HEK293 (cell line): ENCODE measurements around the gene SETD3.

Experiments
- CTCF ChIA-PET: fragments of 350-600 bp; formaldehyde crosslinking; extraction: SDS; loops from one replicate; lab custom pipeline; 2021; ENCODE audit warnings: antibody characterized with exemption; lab: Yijun Ruan, JAX
- POLR2A ChIA-PET: fragments of 300-600 bp; formaldehyde crosslinking; extraction: SDS; loops from one replicate; lab custom pipeline; 2020; ENCODE audit warnings: antibody characterized with exemption, inconsistent platforms; lab: Yijun Ruan, JAX
- H3K27ac ChIP-seq: fragments of 200-500 bp; sonication (Bioruptor generic); 2 replicates; pipeline ENCODE4 v1.5.1; 2014; ENCODE audit warnings: low read depth, low read length, control low read depth, inconsistent platforms; ENCODE audit errors: extremely low read depth
- H3K36me3 ChIP-seq, 2 experiments: fragments of 200-500 bp in 1 of 2; sonication (Bioruptor generic) in 1 of 2; 1 replicate in 1 of 2; 2 replicates in 1 of 2; pipeline ENCODE4 v1.5.1; 2014 to 2017; ENCODE audit warnings: inconsistent platforms in 2 of 2, low read length in 2 of 2; ENCODE audit not compliant: control insufficient read depth in 2 of 2, insufficient read depth in 1 of 2
- H3K4me1 ChIP-seq: fragments of 200-500 bp; sonication (Bioruptor generic); 2 replicates; pipeline ENCODE4 v1.5.1; 2014; ENCODE audit warnings: mild to moderate bottlenecking, low read length, inconsistent platforms; ENCODE audit not compliant: control insufficient read depth, insufficient read depth
- H3K4me3 ChIP-seq: 2 replicates; pipeline ENCODE4 v1.5.1; 2011; ENCODE audit warnings: low read depth, mild to moderate bottlenecking, control low read depth, low read length, moderate library complexity
- H3K9me3 ChIP-seq: fragments of 200-500 bp; sonication (Bioruptor generic); 2 replicates; pipeline ENCODE4 v1.5.1; 2014; ENCODE audit warnings: low read depth, low read length, inconsistent platforms; ENCODE audit not compliant: control insufficient read depth, insufficient read depth
- EGR2 ChIP-seq: fragments of 450-650 bp; formaldehyde crosslinking; IDR thresholded peaks from 2 replicates; pipeline ENCODE4 v1.5.1; 2016; ENCODE audit warnings: low read depth, missing biosample characterization, missing genetic modification characterization
- IKZF3 ChIP-seq: fragments of 450-650 bp; IDR thresholded peaks from 2 replicates; pipeline ENCODE4 v1.5.0; 2018; ENCODE audit warnings: missing biosample characterization, mild to moderate bottlenecking, missing genetic modification characterization, moderate library complexity
- MYNN ChIP-seq: fragments of 450-650 bp; formaldehyde crosslinking; IDR thresholded peaks from 2 replicates; pipeline ENCODE4 v1.5.1; 2016; ENCODE audit warnings: missing biosample characterization, missing genetic modification characterization, borderline replicate concordance
- MZF1 ChIP-seq: fragments of 450-650 bp; formaldehyde crosslinking; IDR thresholded peaks from 2 replicates; pipeline ENCODE4 v1.5.1; 2017; ENCODE audit warnings: missing biosample characterization, missing genetic modification characterization, borderline replicate concordance
- SP3 ChIP-seq: fragments of 450-650 bp; formaldehyde crosslinking; IDR thresholded peaks from 2 replicates; pipeline ENCODE4 v1.5.1; 2016; ENCODE audit warnings: missing biosample characterization, missing genetic modification characterization
- SP7 ChIP-seq: fragments of 450-650 bp; formaldehyde crosslinking; IDR thresholded peaks from 2 replicates; pipeline ENCODE4 v1.5.1; 2016; ENCODE audit warnings: missing biosample characterization, missing genetic modification characterization
- TSHZ1 ChIP-seq: fragments of 450-650 bp; formaldehyde crosslinking; IDR thresholded peaks from 2 replicates; pipeline ENCODE4 v1.5.1; 2016; ENCODE audit warnings: missing biosample characterization, missing genetic modification characterization, borderline replicate concordance
- ZBTB49 ChIP-seq: fragments of 450-650 bp; formaldehyde crosslinking; IDR thresholded peaks from 2 replicates; pipeline ENCODE4 v1.5.1; 2016; ENCODE audit warnings: missing biosample characterization, missing genetic modification characterization, low read depth
- ZNF157 ChIP-seq: fragments of 450-650 bp; formaldehyde crosslinking; IDR thresholded peaks from 2 replicates; pipeline ENCODE4 v1.5.1; 2016; ENCODE audit warnings: missing biosample characterization, missing genetic modification characterization
- ZNF223 ChIP-seq: fragments of 450-650 bp; formaldehyde crosslinking; IDR thresholded peaks from 2 replicates; pipeline ENCODE4 v1.5.1; 2016; ENCODE audit warnings: missing biosample characterization, missing genetic modification characterization
- ZNF280C ChIP-seq: fragments of 450-650 bp; formaldehyde crosslinking; IDR thresholded peaks from 2 replicates; pipeline ENCODE4 v1.5.1; 2016; ENCODE audit warnings: missing biosample characterization, missing genetic modification characterization
- ZNF335 ChIP-seq: fragments of 450-650 bp; formaldehyde crosslinking; conservative IDR thresholded peaks from 2 replicates; pipeline ENCODE4 v1.5.1; 2016; ENCODE audit warnings: missing biosample characterization, missing genetic modification characterization
- ZNF394 ChIP-seq: fragments of 450-650 bp; formaldehyde crosslinking; IDR thresholded peaks from 2 replicates; pipeline ENCODE4 v1.5.1; 2016; ENCODE audit warnings: missing biosample characterization, missing genetic modification characterization, mild to moderate bottlenecking, moderate library complexity, borderline replicate concordance
- ZNF433 ChIP-seq: fragments of 450-650 bp; formaldehyde crosslinking; IDR thresholded peaks from 2 replicates; pipeline ENCODE4 v1.5.1; 2016; ENCODE audit warnings: missing biosample characterization, missing genetic modification characterization, low read depth
- ZNF513 ChIP-seq: fragments of 450-650 bp; IDR thresholded peaks from 2 replicates; pipeline ENCODE4 v1.5.1; 2018; ENCODE audit warnings: missing biosample characterization, missing genetic modification characterization
- ZNF544 ChIP-seq: fragments of 450-650 bp; formaldehyde crosslinking; IDR thresholded peaks from 2 replicates; pipeline ENCODE4 v1.5.0; 2017; ENCODE audit warnings: missing biosample characterization, missing genetic modification characterization
- ZNF621 ChIP-seq: fragments of 450-650 bp; formaldehyde crosslinking; IDR thresholded peaks from 2 replicates; pipeline ENCODE4 v1.5.1; 2017; ENCODE audit warnings: missing biosample characterization, missing genetic modification characterization
- ZNF654 ChIP-seq: fragments of 450-650 bp; formaldehyde crosslinking; IDR thresholded peaks from 2 replicates; pipeline ENCODE4 v1.5.1; 2016; ENCODE audit warnings: low read depth, missing biosample characterization, missing genetic modification characterization
- ZNF768 ChIP-seq: fragments of 450-650 bp; formaldehyde crosslinking; IDR thresholded peaks from 2 replicates; pipeline ENCODE4 v1.5.1; 2018; ENCODE audit warnings: missing biosample characterization, mild to moderate bottlenecking, missing genetic modification characterization
- TF ChIP-seq, protein P1 (sequence below): fragments of 450-650 bp; formaldehyde crosslinking; IDR thresholded peaks from 2 replicates; pipeline ENCODE4 v1.5.1; 2016; ENCODE audit warnings: missing biosample characterization, missing genetic modification characterization, borderline replicate concordance

The SETD3 gene

DNA sequence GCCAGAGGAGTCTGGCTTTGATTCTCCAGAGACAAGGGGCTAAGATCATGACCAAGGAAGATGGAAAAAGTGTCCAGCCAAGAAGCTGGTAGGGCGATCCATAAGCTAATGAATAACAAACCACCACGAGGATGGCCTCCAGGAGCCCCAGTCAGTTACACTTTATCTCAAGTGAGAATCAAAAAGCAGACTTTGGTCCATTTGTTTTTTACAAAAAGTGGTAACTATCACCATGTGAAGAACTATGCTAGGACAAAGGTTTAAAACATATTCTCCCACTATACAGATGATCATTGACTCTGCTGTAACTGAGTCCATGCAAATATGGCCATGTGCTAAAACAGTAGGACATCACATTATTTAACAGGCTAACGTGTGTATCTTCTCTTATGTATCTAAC is 13.9 kb downstream of the SETD3 start:
- Histone ChIP-seq H3K4me3 (no peak overlapping the region), H3K36me3 (peaks cover 0 to 18% of the 10 kb centered on the region in 2 experiments; a peak in 1 of 3 replicates), H3K9me3 (no peaks in the 10 kb centered on the region), H3K4me1 (peaks cover 16% of the 10 kb centered on the region), H3K27ac (no peak overlapping the region)
- ChIA-PET CTCF (interaction anchor here (0.6 kb wide), 1 partner anchor 78 kb away, joined by 3 read pairs; no protein-coding TSS in a partner anchor), POLR2A (interaction anchor here (1.3 kb wide), 1 partner anchor 13 kb away, joined by 3 read pairs; no protein-coding TSS in a partner anchor)
- TF ChIP-seq EGR2 (tag by site-specific recombination) (no peak), SP7 (tag by site-specific recombination) (no peak), ZNF223 (no peak), TSHZ1 (no peak), ZNF768 (tag by site-specific recombination) (no peak), MYNN (no peak), ZNF513 (tag by site-specific recombination) (no peak)
- TF ChIP-seq, protein P1, sequence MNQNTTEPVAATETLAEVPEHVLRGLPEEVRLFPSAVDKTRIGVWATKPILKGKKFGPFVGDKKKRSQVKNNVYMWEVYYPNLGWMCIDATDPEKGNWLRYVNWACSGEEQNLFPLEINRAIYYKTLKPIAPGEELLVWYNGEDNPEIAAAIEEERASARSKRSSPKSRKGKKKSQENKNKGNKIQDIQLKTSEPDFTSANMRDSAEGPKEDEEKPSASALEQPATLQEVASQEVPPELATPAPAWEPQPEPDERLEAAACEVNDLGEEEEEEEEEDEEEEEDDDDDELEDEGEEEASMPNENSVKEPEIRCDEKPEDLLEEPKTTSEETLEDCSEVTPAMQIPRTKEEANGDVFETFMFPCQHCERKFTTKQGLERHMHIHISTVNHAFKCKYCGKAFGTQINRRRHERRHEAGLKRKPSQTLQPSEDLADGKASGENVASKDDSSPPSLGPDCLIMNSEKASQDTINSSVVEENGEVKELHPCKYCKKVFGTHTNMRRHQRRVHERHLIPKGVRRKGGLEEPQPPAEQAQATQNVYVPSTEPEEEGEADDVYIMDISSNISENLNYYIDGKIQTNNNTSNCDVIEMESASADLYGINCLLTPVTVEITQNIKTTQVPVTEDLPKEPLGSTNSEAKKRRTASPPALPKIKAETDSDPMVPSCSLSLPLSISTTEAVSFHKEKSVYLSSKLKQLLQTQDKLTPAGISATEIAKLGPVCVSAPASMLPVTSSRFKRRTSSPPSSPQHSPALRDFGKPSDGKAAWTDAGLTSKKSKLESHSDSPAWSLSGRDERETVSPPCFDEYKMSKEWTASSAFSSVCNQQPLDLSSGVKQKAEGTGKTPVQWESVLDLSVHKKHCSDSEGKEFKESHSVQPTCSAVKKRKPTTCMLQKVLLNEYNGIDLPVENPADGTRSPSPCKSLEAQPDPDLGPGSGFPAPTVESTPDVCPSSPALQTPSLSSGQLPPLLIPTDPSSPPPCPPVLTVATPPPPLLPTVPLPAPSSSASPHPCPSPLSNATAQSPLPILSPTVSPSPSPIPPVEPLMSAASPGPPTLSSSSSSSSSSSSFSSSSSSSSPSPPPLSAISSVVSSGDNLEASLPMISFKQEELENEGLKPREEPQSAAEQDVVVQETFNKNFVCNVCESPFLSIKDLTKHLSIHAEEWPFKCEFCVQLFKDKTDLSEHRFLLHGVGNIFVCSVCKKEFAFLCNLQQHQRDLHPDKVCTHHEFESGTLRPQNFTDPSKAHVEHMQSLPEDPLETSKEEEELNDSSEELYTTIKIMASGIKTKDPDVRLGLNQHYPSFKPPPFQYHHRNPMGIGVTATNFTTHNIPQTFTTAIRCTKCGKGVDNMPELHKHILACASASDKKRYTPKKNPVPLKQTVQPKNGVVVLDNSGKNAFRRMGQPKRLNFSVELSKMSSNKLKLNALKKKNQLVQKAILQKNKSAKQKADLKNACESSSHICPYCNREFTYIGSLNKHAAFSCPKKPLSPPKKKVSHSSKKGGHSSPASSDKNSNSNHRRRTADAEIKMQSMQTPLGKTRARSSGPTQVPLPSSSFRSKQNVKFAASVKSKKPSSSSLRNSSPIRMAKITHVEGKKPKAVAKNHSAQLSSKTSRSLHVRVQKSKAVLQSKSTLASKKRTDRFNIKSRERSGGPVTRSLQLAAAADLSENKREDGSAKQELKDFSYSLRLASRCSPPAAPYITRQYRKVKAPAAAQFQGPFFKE: no peak

GRCh38 chr14:99465288-99465687 is 15.4 kb downstream of the SETD3 start:
- TF ChIP-seq ZBTB49 (tag by site-specific recombination) (no peak), IKZF3 (tag by site-specific recombination) (no peak), ZNF280C (tag by site-specific recombination) (no peak), ZNF621 (tag by site-specific recombination) (no peak), MZF1 (tag by site-specific recombination) (no peak), ZNF157 (tag by site-specific recombination) (no peak), ZNF394 (tag by site-specific recombination) (no peak), ZNF433 (tag by site-specific recombination) (no peak), ZNF544 (tag by site-specific recombination) (no peak), SP3 (no peak), ZNF654 (tag by site-specific recombination) (no peak), ZNF335 (tag by site-specific recombination) (no peak)

More at GRCh38 chr14:99465288-99465687, 15.4 kb downstream of the SETD3 start:
- Histone ChIP-seq H3K4me1 (peaks cover 16% of the 10 kb centered on the region), H3K27ac (no peak overlapping the region), H3K4me3 (no peak overlapping the region), H3K36me3 (peaks cover 0 to 21% of the 10 kb centered on the region in 2 experiments; a peak in 1 of 3 replicates), H3K9me3 (no peaks in the 10 kb centered on the region)
- CTCF ChIA-PET: no interaction called here
- POLR2A ChIA-PET: interaction anchor here (0.8 kb wide), 1 partner anchor 16 kb away, joined by 3 read pairs; the partner anchor contains the start of genes CCNK and SETD3
